Fibroblast of skin of back (primary cell): ENCODE measurements around the gene IP6K3.

Experiments
- DNase-seq: peaks from one replicate; pipeline ENCODE4 v3.0.0-alpha.2; 2013

Gene IP6K3

DNA sequence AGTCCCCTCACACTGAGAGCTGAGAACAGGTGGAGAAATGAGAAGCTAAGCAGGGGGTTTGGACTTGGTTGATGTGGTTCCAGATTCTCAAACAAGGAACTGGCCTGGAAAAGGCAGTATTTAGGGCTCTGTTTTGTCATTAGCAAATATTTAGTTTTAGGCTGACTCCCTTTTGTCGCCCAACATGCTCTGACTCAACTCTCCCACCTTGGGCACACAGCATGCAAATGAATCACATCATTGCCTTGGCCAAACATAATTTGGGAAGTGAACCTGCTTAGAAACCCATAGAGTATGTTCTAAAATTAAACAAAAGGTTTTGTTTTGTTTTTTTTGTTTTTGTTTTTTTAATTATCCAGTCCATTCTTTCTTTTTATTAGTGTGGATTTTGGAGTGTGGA is 25.7 kb downstream of the IP6K3 start:
- DNase-seq = no peak

DNA sequence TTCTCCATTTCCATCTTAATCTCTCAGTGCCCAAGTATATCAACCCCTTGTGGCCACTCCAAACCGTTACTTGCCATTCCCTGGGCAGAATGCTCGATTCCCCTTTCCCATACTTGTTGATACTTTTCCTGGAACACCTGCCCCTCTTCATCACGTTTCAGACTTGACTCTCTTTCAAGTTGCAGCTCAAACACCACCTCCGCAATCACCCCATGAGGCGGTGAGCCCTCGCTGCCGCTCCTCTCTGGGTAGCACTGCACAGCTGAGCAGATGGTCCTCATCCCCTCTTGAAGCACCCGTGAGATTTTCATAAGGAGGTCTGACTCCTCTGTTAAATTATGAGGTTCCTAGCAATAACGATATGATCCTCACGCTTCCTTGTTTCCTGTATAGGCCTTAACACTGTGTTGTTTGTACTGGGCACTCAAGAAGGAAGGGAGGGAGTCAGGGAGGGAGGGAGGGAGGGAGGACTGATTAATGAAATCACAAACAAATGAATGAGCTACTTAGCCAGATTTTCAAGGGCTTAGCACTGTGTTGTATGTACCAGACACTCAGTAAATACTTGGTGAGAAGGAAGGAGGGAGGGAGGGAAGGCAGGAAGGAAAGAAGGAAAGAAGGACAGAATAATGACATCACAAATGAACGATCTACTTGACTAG is 27.2 kb downstream of the IP6K3 start:
- DNase-seq = no peak

DNA sequence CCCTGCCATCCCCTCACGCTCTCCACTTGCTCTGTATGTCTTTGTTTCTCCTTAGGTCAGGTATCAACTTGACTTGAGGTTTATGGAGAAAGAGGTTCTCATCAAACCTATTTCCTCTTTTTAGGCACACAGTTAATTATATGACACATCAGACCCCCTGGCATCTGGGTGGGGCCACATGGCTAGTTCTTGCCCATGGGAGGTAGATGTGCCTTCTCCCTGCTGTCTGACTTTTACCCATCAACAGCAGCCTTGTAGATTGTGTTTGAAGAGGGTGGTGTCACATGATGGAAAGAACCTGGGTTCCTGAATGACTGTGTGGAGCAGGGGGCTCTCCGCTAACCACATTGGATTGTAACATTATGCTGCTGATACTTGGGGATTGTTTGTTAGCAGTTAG is 28.0 kb downstream of the IP6K3 start:
- DNase-seq = no peak

DNA sequence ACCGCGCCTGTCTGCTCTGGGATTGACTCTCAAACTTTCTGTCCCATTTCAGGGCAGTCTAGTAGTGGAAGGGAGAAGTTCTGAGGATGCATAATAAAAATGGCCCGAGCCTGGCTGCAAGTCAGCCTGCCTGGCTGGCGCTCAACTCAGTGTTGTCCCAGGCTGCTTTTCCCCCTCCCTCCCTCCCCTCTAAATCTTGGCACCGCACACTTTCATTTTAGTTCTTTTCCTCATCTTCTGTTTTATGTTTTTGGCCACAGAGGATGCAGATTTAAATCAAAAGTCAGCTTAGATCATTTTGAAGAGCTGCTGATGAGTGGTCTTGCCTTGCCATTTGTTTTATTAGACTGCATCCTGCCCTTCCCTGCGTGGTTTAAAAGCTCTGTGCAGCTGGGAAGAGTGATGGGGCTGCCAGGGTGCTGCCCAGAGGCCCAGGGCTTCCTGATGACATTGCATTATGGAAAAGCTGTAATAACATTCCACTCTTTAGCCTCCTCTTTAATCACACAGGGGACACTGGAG is 28.7 kb downstream of the IP6K3 start:
- DNase-seq = no peak

DNA sequence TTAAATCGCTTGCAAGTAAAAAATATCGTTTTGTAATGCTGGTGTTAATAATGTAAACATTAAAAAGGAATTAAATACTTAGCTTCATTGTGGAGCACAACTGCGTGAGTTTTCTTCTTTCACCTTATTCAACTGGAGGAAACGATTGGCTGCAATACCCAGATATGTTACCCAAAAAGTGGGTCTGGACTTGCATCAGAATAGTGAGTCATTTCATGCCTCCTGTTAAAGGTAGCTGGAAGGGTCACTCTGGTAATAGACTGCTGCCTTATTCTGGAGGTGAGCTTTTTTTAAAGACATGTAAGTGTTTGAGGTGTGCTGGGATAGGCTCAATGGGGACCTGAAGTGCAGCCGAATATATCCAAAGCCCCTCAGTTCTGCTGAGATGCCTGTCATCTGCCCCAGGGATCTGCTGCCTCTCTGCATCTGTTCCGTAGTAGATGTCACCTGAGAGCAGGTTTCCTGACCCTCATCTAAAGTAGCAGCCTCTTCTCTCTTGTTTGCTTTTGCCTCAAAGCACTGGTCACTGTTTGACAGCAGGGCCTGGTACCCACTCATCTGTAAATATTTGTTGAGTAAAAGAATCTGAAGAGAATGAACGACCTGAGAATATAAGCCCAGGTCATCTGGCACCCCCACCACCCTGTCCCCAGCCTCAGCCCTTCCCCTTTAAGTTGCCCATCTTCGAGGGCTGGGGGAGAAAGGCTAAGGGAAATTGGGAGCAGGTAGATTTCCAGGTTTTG is 29.6 kb downstream of the IP6K3 start:
- no peak for DNase-seq

DNA sequence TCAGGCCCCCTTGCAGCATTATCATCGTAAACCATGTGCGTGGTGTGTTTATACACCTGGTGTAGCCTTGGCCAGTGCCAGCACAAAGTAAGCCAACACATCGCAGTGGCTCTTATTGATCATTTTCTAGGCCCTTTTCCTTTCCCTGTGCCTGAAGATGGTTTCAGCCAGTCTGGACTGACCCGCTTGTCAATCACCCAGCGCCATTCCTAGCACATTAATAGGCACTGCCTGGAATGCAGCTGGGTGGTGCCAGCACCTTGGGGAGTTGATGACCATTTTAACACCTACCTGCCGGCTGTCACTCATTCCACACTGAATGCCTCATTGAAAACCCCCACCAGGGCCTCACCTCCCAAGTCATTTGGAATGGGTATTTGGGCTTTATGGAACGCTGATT is 30.3 kb downstream of the IP6K3 start:
- DNase-seq = no peak

- no peak for DNase-seq
Measured at GRCh38 chr6:33714385-33715040, 32.2 kb downstream of the IP6K3 start.

GRCh38 chr6:33713786-33714185 is 32.9 kb downstream of the IP6K3 start:
- DNase-seq = no peak

DNA sequence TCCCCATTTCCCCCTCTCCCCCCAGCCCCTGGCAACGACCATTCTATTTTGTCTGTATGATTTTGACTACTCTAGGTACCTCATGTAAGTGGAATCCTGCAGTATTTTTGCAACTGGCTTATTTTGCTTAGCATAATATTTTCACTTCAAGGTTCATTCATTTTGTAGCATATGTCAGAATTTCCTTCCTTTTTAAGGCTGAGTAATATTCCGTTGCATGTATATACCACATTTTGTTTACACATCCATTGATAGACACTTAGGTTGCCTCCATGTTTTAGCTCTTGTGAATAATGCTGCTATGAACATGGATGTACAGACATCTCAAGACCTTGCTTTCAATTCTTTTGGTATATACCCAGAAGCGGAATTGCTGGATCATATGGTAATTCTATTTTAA is 33.8 kb downstream of the IP6K3 start:
- DNase-seq = no peak

GRCh38 chr6:33711140-33712129 is 35.3 kb downstream of the IP6K3 start, which contains the start of gene UQCC2:
TSS of gene UQCC2 (minus strand) at chr6:33711700. CDS start at chr6:33711686, 14 bp downstream.
- peak; percentile 94 for DNase-seq

DNA sequence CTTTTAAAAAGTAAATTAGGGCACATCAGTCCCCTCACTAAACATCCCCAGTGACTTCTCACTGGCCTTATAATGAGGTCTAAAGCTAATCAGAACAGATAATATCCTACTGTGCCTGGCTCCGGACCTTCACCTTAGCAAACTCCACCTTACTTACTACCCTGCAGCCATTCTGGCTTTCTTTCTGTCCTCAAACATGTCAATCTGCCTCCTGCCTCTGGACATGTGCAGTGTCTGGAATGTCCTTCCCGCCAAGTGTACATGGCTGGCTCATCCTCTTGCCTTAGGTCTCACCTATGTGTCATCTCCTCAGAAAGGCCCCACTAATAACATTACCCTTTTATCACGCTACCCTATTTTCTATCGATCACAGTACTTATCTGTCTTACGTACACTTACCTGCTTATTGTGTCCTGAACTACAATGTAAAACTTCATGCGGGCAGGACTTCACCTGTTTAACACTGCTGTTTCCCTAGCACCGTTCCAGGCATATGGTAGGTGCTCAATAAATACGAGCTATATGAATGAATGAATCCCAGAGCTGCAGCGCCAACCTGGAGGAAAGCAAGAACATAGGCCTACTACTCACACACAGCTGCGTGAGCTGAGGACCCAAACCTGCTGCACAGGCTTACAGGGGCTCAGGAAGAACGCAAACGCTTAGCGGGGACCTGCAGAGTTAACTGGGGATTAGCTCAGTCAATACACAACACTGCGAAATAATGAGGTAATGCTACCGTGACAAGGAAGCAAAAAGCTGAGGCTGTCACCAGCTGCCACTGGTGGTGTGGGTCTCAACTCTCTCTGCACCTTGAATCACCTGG is 36.2 kb downstream of the IP6K3 start:
- DNase-seq = no peak

DNA sequence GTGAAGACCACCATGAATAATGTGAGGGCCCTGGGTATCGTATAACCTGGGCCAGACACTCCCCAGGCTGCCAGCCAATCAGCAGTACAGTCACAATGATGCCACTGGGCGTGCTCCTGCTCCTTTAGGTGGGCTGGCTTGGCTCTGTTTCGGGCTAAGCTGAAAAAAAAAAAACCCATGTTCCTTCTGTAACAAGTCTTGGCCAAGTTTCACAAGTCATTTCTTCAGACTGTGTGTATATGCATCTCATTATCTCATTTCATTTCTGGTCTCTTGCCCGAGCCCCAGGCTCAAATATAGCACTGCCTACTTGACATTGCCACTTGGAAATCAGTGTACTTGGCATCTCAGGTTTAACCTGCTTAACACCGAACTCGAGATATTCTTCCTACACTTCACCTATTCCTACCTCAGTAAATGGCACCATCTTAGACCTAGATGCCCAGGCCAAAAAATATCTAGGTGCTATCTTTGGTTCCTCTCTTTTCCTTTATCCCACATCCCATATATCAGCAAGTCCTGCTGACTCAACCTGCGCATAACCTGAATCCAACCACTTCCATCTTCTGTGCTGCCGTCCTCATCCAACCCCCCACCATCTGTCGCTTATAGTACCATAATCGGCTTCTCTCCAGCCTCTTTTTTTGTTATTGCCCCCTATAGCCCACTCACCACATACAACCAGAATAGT is 37.0 kb downstream of the IP6K3 start:
- no peak for DNase-seq

GRCh38 chr6:33708516-33709204 is 38.0 kb downstream of the IP6K3 start:
- DNase-seq = no peak

DNA sequence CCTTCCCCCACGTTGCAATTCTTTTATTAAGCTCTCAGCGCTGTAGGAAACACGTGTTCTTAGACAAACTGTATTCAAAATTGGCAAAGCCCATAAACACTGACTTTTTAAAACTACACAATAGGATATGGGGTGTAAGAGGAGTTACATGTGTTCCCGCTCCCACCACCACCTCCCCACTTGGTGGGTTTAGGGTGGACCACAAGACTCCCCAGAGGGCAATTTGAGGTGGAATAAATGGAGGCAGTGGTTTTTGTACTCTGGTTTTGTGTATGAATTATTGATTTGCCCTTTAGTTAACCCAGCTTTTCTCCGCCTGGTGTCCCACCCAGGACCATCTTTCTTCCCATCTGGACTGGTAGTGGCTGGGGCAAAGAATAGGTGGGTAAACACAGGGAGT is 38.9 kb downstream of the IP6K3 start:
- DNase-seq = no peak

GRCh38 chr6:33705955-33706725 is 40.6 kb downstream of the IP6K3 start:
- no peak for DNase-seq

DNA sequence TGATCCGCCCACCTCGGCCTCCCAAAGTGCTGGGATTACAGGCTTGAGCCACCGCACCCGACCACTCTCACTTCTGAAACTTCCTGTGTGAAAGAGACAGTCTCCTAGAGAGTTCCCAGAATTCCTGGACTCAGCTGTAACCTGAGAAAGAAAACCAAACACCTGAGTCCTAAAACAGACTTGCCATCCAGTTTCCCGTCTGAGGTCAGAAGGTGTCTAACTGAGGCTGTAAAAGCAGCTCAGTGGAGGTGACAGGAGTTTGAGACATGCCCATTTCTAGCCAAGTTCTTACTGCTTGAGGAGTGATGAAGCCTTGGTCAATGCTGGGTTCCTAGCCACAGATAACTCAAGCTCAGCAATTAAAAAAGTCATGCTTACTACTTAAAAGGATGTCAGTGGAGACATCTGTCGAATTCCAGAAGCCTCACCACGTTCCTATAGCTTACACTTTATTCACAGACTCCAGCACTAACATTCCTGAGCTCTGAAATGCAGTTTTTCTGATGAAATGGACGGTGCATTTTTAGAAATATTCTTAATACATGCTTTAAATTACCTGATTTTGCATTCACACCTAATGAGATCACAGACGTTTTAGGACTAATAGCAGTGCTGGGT is 41.3 kb downstream of the IP6K3 start:
- peak; percentile 61 for DNase-seq

GRCh38 chr6:33704215-33705066 is 42.3 kb downstream of the IP6K3 start:
- DNase-seq = no peak
